H1 (cell line): ENCODE results near the gene BTBD16.

Source experiments
- RAD21 ChIP-seq, 2 experiments: IDR thresholded peaks in 1 of 2; conservative IDR thresholded peaks in 1 of 2; 2 replicates each; pipeline ENCODE4 v1.6.1; 2011; ENCODE audit warnings: low read depth in 2 of 2, low read length in 2 of 2, improper control_type of control experiment in 1 of 2, inconsistent platforms in 1 of 2, mild to moderate bottlenecking in 1 of 2, moderate library complexity in 1 of 2
- TF ChIP-seq, protein P1 (sequence below), 3 experiments: IDR thresholded peaks; 1 replicate in 2 of 3; 2 replicates in 1 of 3; pipeline versions ENCODE4 v1.5.1 to v1.6.1; 2011; ENCODE audit warnings: low read length in 3 of 3, mild to moderate bottlenecking in 3 of 3, inconsistent platforms in 2 of 3, low read depth in 1 of 3, moderate library complexity in 1 of 3; ENCODE audit not compliant: insufficient read depth in 1 of 3; ENCODE audit errors: control extremely low read depth in 1 of 3

- TF ChIP-seq, protein P1, sequence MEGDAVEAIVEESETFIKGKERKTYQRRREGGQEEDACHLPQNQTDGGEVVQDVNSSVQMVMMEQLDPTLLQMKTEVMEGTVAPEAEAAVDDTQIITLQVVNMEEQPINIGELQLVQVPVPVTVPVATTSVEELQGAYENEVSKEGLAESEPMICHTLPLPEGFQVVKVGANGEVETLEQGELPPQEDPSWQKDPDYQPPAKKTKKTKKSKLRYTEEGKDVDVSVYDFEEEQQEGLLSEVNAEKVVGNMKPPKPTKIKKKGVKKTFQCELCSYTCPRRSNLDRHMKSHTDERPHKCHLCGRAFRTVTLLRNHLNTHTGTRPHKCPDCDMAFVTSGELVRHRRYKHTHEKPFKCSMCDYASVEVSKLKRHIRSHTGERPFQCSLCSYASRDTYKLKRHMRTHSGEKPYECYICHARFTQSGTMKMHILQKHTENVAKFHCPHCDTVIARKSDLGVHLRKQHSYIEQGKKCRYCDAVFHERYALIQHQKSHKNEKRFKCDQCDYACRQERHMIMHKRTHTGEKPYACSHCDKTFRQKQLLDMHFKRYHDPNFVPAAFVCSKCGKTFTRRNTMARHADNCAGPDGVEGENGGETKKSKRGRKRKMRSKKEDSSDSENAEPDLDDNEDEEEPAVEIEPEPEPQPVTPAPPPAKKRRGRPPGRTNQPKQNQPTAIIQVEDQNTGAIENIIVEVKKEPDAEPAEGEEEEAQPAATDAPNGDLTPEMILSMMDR (IDR thresholded peaks at IDR 0.05; ENCODE audit: control extremely low read depth in 1 of 3, insufficient read depth in 1 of 3, low read depth in 1 of 3, low read length in 3 of 3), result no peak
- TF ChIP-seq RAD21 (IDR thresholded peaks at IDR 0.05 in 1 of 2, conservative IDR thresholded peaks at IDR 0.05 in 1 of 2; ENCODE audit: low read depth in 2 of 2, low read length in 2 of 2), result no peak
Observed at GRCh38 chr10:122273966-122274545, 3.0 kb downstream of the BTBD16 start.
